Large intestine (tissue), 3 donors: ENCODE results near the gene SCYGR1. TPM values are rescaled to one million over a fixed set of nuclear protein-coding genes. Genes with fewer than 3 reads are reported as not detected.
A peak's percentile ranks its signal among the peaks of the same experiment; 100 is the strongest.
"Not testable (repeated sequence)": the region's sequence is repeated elsewhere in the genome, so short reads cannot be mapped to it uniquely, and the experiment has no call there.

Experiments
- DNase-seq, 2 donors: peaks; one replicate each; pipeline versions ENCODE4 v3.0.0 to v3.0.0-alpha.2; 2013
- H3K27ac ChIP-seq: one replicate; pipeline ENCODE4 v1.5.1; 2013; ENCODE audit warnings: low read length
- H3K27me3 ChIP-seq: 2 replicates; pipeline ENCODE4 v1.6.1; 2013; ENCODE audit warnings: low read length; ENCODE audit not compliant: control insufficient read depth, insufficient read depth
- H3K36me3 ChIP-seq: 2 replicates; pipeline ENCODE4 v1.6.1; 2013; ENCODE audit warnings: low read length; ENCODE audit not compliant: control insufficient read depth, insufficient read depth
- H3K4me1 ChIP-seq: one replicate; pipeline ENCODE4 v1.6.1; 2013; ENCODE audit warnings: low read length; ENCODE audit not compliant: control insufficient read depth, insufficient read depth
- H3K4me3 ChIP-seq: one replicate; pipeline ENCODE4 v1.5.1; 2013; ENCODE audit warnings: low read length
- H3K9me3 ChIP-seq: one replicate; pipeline ENCODE4 v1.6.1; 2013; ENCODE audit warnings: mild to moderate bottlenecking, low read depth, low read length, moderate library complexity; ENCODE audit not compliant: control insufficient read depth
- WGBS: methylation state at CpG from one replicate; pipeline ENCODE4 v1.1.5; 2013; ENCODE audit warnings: low lambda C conversion rate; ENCODE audit not compliant: insufficient coverage; 5-methylcytosine and 5-hydroxymethylcytosine counted together
- polyA plus RNA-seq: library from polyadenylated mRNA; unstranded; fragments of 120-200 nt; gene quantifications from one replicate; pipeline ENCODE4 v1.2.1, GENCODE V29; 2013

SCYGR1 gene
- polyA plus RNA-seq, 1 donor: not detected

DNA sequence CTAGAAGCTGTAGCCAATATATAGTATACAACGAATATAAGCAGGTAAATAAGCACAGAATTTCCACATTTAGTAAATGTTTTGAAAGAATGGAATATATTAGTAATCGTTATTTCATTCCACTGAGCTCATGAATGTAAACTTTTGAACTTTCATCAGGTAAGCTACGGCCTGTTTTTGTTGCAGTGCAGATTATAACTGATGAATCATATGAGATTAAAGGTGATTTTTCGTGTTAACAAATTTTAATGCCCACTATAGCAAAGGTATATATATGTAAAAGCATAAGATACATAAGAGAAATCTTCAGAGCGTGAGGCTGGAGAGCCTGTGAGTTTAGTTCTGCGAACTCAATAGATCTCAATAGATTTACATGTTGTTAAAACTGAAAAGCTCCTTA lies 1.1 kb downstream of the SCYGR1 start:
- no peaks in the 10 kb centered on the region for H3K9me3 ChIP-seq
- DNase-seq: no peak
- H3K36me3 ChIP-seq: no peaks in the 10 kb centered on the region
- no peak overlapping the region for H3K4me3 ChIP-seq
- no peaks in the 10 kb centered on the region for H3K27me3 ChIP-seq
- 75% methylated on average over 2 of the region's 6 CpGs for WGBS
- peaks cover 19% of the 10 kb centered on the region for H3K4me1 ChIP-seq
- no peak overlapping the region for H3K27ac ChIP-seq

DNA sequence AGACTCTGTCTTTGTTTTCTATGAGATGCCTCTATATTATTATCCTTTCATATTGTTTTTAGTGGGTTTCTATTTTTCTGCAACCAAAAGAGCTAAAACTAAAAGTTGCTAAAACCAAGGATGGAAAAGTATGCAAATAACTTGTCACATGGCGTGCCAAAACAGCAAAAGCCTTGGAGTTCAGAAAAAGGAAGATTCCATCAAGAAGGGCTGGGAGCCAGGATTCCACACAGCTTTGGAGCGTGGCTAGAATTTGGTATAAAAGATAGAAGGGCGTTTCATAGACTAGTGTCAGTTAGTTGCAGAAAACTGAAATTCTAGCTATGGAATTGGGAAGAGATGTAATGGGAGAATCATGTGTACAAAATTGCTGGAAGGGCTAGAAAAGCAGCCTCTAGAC lies 4.1 kb downstream of the SCYGR1 start:
- no peak overlapping the region for H3K4me3 ChIP-seq
- no peaks in the 10 kb centered on the region for H3K27me3 ChIP-seq
- DNase-seq: no peak
- peaks cover 27% of the 10 kb centered on the region for H3K4me1 ChIP-seq
- no CpG with 5 or more reads among the region's 3 CpGs for WGBS
- no peak overlapping the region for H3K27ac ChIP-seq
- no peaks in the 10 kb centered on the region for H3K9me3 ChIP-seq
- no peaks in the 10 kb centered on the region for H3K36me3 ChIP-seq

DNA sequence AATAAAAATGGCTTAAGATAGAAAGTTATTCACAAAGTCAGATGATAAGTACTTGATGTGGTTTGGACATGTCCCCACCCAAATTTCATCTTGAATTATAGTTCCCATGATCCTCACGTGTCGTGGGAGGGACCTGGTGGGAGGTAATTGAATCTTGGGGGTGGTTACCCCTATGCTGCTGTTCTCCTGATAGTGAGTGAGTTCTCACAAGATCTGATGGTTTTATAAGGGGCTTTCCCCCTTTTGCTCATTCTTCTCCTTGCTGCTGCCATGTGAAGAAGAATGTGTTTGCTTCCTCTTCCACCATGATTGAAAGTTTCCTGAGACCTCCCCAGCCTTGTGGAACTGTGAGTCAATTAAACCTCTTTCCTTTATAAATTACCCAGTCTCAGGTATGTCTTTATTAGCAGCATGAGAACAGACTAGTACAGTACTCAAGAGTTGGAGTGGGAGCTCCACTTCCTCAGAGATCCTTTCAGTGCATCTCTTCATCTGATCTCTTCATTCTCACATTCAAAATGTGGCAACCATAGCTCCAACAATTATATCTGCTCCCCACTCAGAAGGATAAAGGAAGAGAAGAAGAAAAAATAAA lies 5.4 kb downstream of the SCYGR1 start:
- no CpG with 5 or more reads among the region's 2 CpGs for WGBS

GRCh38 chr2:227379095-227379494 lies 8.7 kb downstream of the SCYGR1 start, which contains the start of gene TM4SF20:
Gene TM4SF20 (minus strand): TSS chr2:227379306. CDS start chr2:227379268, 38 bp downstream.
- H3K4me3 ChIP-seq: peak within 1 kb of the TSS; percentile 50
- H3K4me1 ChIP-seq: peaks cover 26% of the 10 kb centered on the region
- H3K36me3 ChIP-seq: no peaks in the 10 kb centered on the region
- peak; percentile 50 to 69 for DNase-seq
- peak within 1 kb of the TSS; percentile 62 for H3K27ac ChIP-seq
- no peaks in the 10 kb centered on the region for H3K27me3 ChIP-seq
- no peaks in the 10 kb centered on the region for H3K9me3 ChIP-seq
- 21% methylated on average over 2 of the region's 4 CpGs for WGBS

More for the DNA sequence above, 5.4 kb downstream of the SCYGR1 start:
- H3K36me3 ChIP-seq, H3K4me3 ChIP-seq, H3K9me3 ChIP-seq, H3K27ac ChIP-seq, H3K27me3 ChIP-seq, DNase-seq: not testable (repeated sequence)
- peaks cover 31% of the 10 kb centered on the region for H3K4me1 ChIP-seq

GRCh38 chr2:227378371-227378782 lies 9.4 kb downstream of the SCYGR1 start:
- Histone ChIP-seq H3K9me3 (no peaks in the 10 kb centered on the region), H3K4me3 (peak overlapping the region; percentile 50), H3K27me3 (no peaks in the 10 kb centered on the region), H3K4me1 (peaks cover 19% of the 10 kb centered on the region), H3K36me3 (no peaks in the 10 kb centered on the region), H3K27ac (peak overlapping the region; percentile 62)
- DNase-seq: peak in 1 of 2 donors; percentile 41
- WGBS: no CpG with 5 or more reads among the region's 4 CpGs

GRCh38 chr2:227377467-227378351 lies 10.0 kb downstream of the SCYGR1 start:
- no peaks in the 10 kb centered on the region for H3K36me3 ChIP-seq
- H3K27ac ChIP-seq: peak overlapping the region; percentile 62
- H3K9me3 ChIP-seq: no peaks in the 10 kb centered on the region
- no peaks in the 10 kb centered on the region for H3K27me3 ChIP-seq
- peak overlapping the region; percentile 50 for H3K4me3 ChIP-seq
- WGBS: 55% methylated on average over 4 of the region's 8 CpGs
- peak in 1 of 2 donors; percentile 23 for DNase-seq
- H3K4me1 ChIP-seq: peaks cover 18% of the 10 kb centered on the region

- peaks cover 18% of the 10 kb centered on the region for H3K4me1 ChIP-seq
- H3K4me3 ChIP-seq: peak overlapping the region; percentile 50
- H3K27ac ChIP-seq: peak overlapping the region; percentile 62
- no peaks in the 10 kb centered on the region for H3K27me3 ChIP-seq
- WGBS: 20% methylated on average over 1 of the region's 9 CpGs
- H3K9me3 ChIP-seq: no peaks in the 10 kb centered on the region
- peak; percentile 53 to 81 for DNase-seq
- H3K36me3 ChIP-seq: no peaks in the 10 kb centered on the region
Measured at GRCh38 chr2:227376656-227377396, 10.9 kb downstream of the SCYGR1 start.

DNA sequence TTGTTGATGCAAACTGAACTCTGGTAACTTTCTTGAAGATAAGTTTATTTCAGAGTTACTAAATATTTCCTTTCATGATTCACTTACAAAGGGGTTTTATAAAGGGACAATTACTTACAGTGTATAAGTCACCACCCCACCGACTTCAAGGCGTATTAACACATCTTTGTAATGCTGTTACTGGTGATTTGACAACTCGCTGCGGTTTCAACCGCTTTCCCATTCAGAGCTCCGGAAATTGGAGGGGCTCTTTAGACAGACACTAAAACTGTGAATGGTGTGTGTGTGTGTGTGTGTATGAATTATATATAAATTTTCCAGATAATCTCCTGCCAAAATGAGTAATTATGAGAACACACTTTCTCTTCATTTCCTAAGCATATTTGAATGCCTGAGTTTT lies 13.6 kb downstream of the SCYGR1 start:
- no peak for DNase-seq
- Histone ChIP-seq H3K36me3 (peaks cover 9% of the 10 kb centered on the region), H3K4me3 (no peak overlapping the region), H3K9me3 (no peaks in the 10 kb centered on the region), H3K4me1 (peaks cover 10% of the 10 kb centered on the region), H3K27me3 (no peaks in the 10 kb centered on the region), H3K27ac (no peak overlapping the region)
- no CpG with 5 or more reads among the region's 6 CpGs for WGBS

DNA sequence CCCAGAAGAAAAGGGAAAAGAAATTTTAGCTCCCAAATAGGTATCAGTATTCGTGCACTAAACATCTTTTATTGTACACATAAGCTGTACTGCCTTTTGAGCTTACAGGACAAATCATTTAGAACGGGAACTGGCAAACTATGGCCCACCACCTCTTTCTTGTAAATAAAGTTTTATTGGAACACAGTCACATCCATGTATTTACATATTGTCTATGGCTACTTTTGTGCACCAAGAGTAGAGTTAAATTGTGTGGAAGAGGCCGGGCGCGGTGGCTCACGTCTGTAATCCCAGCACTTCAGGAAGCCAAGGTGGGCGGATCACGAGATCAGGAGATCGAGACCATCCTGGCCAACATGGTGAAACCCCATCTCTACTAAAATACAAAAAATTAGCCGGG lies 14.4 kb downstream of the SCYGR1 start:
- peaks cover 9% of the 10 kb centered on the region for H3K36me3 ChIP-seq
- WGBS: no CpG with 5 or more reads among the region's 10 CpGs
- DNase-seq: no peak
- no peaks in the 10 kb centered on the region for H3K27me3 ChIP-seq
- H3K9me3 ChIP-seq: no peaks in the 10 kb centered on the region
- peaks cover 10% of the 10 kb centered on the region for H3K4me1 ChIP-seq
- no peak overlapping the region for H3K4me3 ChIP-seq
- no peak overlapping the region for H3K27ac ChIP-seq

DNA sequence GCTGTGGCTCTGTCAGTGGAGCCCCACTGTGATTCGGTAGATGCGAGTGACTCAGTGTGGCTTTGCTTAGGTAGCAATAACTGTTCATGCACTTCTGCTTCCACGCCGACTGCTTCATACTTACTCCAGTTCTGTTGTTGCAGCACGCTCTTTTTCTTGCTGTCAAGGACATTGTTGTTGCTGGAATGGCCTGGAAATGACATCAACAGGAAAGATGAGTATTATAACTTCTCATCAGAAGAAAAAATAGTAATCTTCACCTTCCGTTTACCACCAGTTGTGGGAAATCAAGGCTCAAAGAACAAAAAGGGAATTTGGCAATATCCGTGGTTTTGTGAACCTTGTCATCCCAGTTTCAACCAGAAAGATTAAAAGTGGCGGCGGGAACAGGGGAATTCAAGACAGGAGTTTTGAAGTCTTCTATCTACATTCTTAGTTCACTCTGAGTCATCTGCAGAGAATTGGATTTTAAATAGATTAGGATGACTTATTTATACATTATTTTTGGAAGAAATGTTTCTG lies 16.9 kb downstream of the SCYGR1 start:
- no peak overlapping the region for H3K27ac ChIP-seq
- 40% methylated on average over 1 of the region's 9 CpGs for WGBS
- H3K4me3 ChIP-seq: no peak overlapping the region
- H3K4me1 ChIP-seq: no peaks in the 10 kb centered on the region
- no peaks in the 10 kb centered on the region for H3K9me3 ChIP-seq
- H3K27me3 ChIP-seq: no peaks in the 10 kb centered on the region
- no peak for DNase-seq
- peaks cover 10% of the 10 kb centered on the region for H3K36me3 ChIP-seq
